NCI-H526 (cell line): ENCODE measurements around the gene ODR4.
"Not testable (repeated sequence)": the region's sequence is repeated elsewhere in the genome, so short reads cannot be mapped to it uniquely, and the experiment has no call there.

ENCODE experiments used
- DNase-seq, 2 experiments: peaks; one replicate each; lab custom pipeline; 2025; lab: John Stamatoyannopoulos, UW

The ODR4 gene

GRCh38 chr1:186375152-186375928 lies at the start of gene ODR4, which contains the start of gene TPR:
Gene ODR4 (plus strand): TSS chr1:186375838. CDS start chr1:186379786, 3,948 bp downstream.
Gene TPR (minus strand): TSS chr1:186375253. CDS start chr1:186375028, 225 bp downstream.
- peak; percentile 100 for DNase-seq

- DNase-seq, result no peak
Observed at GRCh38 chr1:186326009-186326408, 49.6 kb upstream of the ODR4 start.

- no peak for DNase-seq
Observed at GRCh38 chr1:186327331-186327730, 48.3 kb upstream of the ODR4 start.

GRCh38 chr1:186330758-186331157 lies 44.9 kb upstream of the ODR4 start:
- peak in 1 of 2 experiments; percentile 39 for DNase-seq

GRCh38 chr1:186337554-186337953 lies 38.1 kb upstream of the ODR4 start:
- no peak for DNase-seq

GRCh38 chr1:186340772-186341171 lies 34.9 kb upstream of the ODR4 start:
- no peak for DNase-seq

GRCh38 chr1:186347837-186348691 lies 27.6 kb upstream of the ODR4 start:
- DNase-seq, result not testable (repeated sequence)

- DNase-seq, result peak; percentile 84 to 88
Observed at GRCh38 chr1:186374303-186375151, 1.1 kb upstream of the ODR4 start.

- DNase-seq, result no peak
Observed at GRCh38 chr1:186375929-186376319, 286 bp downstream of the ODR4 start.

GRCh38 chr1:186386725-186387383 lies 11.2 kb downstream of the ODR4 start:
- DNase-seq, result no peak

- DNase-seq, result no peak
Observed at GRCh38 chr1:186390925-186391324, 15.3 kb downstream of the ODR4 start.

- DNase-seq, result no peak
Observed at GRCh38 chr1:186391841-186392240, 16.2 kb downstream of the ODR4 start.

- DNase-seq, result not testable (repeated sequence)
Observed at GRCh38 chr1:186392711-186393110, 17.1 kb downstream of the ODR4 start.

GRCh38 chr1:186401446-186401845 lies 25.8 kb downstream of the ODR4 start:
- not testable (repeated sequence) for DNase-seq

- DNase-seq, result no peak
Observed at GRCh38 chr1:186403632-186404031, 28.0 kb downstream of the ODR4 start.

GRCh38 chr1:186404454-186405051 lies 28.9 kb downstream of the ODR4 start:
- DNase-seq, result peak; percentile 75 to 80

- no peak for DNase-seq
Observed at GRCh38 chr1:186409091-186409490, 33.5 kb downstream of the ODR4 start.

- DNase-seq, result no peak
Observed at GRCh38 chr1:186413319-186413718, 37.7 kb downstream of the ODR4 start.

GRCh38 chr1:186418503-186418902 lies 42.9 kb downstream of the ODR4 start:
- no peak for DNase-seq

- no peak for DNase-seq
Observed at GRCh38 chr1:186420311-186420710, 44.7 kb downstream of the ODR4 start.

GRCh38 chr1:186420923-186421322 lies 45.3 kb downstream of the ODR4 start:
- no peak for DNase-seq
